GM18870 (cell line): ENCODE measurements around the gene SMIM21.

Experiments
- ATAC-seq: cut with Tn5 transposase; IDR thresholded peaks from one replicate; pipeline ENCODE4 v1.9.1; 2021; ENCODE audit warnings: moderate library complexity; ENCODE audit not compliant: unreplicated experiment

The SMIM21 gene

DNA sequence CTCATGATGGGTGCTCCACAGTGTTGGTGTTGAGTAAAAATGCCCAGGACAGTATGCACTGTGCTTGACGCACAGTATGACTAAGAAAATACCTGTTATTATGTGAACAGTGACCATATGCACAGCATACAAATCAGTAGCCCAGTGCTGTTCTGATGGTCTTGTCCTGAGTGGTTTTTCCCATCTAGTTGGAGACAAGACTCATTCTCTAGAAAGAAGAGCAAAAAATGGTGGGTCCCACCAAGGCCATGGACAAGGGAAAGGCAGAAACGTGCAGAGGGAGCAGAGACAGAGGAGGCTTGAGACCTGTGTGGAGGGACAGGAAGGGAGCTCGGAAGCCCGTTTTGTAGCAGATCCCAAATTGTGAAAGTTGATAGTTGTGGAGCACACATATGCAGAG is 987 bp upstream of the SMIM21 start:
- ATAC-seq: no peak

DNA sequence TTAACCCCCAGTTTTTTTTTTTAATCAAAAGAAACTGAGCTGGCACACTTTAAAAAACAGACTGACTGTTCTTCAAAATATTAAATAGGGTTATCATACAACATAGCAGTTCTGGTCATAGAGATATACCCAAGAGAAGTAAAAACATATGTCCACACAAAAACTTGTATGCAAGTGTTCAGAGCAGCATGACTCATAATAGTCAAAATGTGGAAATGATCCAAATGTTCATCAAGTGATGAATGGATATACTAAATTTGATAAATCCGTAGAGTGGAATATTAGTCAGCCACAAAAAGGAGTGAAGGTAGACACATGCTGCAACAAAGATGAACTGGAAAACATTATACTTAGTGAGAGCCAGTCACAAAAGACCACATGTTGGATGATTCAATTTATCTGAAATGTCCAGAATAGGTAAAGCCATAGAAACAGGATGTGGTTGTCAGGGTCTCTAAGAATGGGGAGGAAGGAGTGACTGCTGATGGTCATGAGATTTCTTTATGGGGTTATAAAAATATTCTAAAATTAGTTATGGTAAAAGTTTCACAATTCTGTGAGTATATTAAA is 5.1 kb downstream of the SMIM21 start:
- no peak for ATAC-seq

DNA sequence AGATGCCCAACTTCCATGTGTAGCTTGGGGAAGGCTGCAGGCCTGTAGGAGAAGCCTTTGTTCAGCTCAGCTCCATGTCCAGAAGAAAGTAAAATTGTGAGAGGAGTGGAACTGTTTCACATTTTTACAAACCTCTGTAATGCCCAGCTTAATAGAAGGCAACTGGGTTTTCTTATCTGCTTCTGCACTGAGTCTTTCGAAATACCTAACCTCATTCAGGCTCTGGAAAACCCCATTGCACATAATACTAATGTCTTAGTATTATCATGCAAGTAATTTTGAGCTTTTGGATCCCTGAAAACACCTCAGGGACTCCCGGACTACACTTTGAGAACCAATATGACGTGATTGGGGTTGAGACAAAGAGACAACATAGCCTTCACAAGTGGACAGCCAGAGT is 5.8 kb downstream of the SMIM21 start:
- ATAC-seq: no peak

DNA sequence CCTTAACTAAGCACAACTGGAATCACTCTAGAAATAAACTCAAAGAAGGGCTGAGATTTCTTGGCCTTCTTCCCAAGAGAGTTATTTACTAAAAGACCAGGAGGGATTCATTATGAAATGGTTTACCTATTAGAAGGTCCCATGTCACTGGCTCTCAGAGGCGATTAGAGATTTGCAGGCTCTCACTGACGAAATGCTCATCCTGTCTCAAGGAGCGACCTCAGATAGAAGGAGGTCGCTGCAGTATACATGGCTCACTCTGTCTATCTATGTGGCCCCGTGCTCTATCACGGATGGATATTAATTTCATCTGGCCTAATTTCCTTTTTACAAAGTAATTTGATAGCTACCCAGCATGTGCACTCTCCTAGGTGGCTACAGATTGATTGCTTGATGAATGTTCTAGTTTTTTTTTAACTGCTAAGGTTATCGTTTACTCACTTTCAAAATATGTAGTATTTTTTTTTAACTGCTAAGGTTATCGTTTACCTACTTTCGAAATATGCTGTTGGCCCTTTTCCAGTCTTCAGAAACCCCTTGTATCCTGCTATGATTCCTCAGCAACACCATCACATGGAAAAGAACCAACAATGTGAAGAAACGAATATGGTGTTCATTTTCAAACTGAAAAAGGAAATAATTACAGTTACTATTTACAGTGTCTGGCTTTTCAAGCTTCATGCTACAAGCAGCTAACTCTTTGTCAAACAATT is 9.1 kb downstream of the SMIM21 start:
- no peak for ATAC-seq

DNA sequence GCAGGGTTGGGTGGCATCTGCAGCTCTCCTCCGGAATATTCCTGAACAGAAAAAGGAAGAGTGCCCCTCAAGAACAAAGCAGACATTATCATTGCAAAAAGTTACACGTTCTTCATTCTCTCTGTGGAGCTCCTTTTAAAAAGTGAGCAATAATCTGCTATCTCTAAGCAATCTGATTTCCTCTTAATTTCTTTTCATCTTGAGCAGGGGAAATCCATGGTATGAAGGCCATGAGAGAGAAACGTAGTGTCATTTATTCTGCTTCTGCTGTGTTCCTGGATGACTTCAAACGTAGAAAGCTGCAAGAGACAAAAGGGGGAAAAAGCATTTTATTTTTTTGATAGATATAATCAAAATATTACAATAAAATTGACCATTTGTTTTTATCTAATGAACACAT is 16.9 kb downstream of the SMIM21 start:
- ATAC-seq: no peak

DNA sequence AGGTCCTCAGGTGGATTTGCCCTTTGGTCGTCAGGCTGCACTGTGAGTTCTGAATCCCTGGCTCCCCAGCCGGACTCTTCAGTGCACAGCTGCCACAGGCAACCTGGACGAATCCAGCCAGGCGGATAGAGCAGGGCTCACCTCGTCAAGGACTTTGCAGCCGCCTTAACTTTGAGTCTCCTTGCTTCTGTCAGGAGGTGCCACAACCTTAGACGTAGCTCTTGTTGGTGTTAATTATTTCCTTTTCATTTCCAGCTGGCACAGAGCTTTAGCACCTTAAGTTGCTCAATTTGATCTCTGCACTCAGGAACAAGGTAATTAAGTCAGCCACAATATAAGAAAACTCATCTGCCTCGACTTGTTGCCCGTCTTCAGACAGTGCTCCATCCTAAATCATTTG is 17.7 kb downstream of the SMIM21 start:
- ATAC-seq: no peak

DNA sequence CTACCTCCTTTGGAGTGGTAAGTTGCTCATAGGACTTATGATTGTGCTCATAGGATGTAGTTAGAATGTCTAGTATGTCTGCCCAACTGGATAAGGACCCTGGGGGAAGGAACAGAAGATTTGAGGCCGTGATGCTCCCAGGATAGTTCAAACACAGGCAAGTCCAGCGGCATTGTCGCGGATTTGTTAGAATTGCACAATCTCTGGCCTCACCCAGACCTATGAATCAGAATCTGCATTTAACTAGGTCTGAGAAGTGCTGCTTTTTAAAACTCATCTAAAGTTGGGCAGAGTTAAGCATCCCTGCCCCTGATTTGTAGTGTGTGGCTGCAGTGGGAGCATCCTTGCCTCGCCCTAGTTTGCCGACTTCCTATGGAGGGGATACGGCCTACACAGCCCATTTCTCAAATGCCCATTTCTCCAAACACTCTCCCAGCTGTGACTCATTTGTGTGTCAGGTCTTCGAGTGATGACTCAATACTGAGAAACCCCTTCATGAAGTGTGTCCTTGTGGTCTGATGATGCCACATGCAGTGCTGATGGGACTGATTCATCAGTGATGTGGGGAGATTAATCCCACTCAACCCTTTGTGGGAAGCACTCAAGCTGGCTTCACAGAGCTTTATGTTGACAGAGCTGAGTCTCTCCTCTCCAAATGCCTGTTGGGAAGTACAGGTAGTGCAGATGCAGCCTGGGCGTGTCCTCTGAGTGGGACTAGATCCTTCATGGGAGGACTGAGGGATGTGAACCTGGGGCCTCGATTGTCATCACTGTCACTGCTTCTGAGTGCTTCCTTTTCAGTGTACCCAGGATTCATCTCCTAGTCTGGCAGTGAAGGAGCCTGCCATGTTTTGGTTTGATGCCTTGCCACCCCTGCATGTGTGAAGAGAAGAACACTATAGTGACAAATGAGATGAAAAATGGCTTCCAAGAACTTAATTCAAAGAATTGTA is 18.7 kb downstream of the SMIM21 start:
- ATAC-seq: no peak

DNA sequence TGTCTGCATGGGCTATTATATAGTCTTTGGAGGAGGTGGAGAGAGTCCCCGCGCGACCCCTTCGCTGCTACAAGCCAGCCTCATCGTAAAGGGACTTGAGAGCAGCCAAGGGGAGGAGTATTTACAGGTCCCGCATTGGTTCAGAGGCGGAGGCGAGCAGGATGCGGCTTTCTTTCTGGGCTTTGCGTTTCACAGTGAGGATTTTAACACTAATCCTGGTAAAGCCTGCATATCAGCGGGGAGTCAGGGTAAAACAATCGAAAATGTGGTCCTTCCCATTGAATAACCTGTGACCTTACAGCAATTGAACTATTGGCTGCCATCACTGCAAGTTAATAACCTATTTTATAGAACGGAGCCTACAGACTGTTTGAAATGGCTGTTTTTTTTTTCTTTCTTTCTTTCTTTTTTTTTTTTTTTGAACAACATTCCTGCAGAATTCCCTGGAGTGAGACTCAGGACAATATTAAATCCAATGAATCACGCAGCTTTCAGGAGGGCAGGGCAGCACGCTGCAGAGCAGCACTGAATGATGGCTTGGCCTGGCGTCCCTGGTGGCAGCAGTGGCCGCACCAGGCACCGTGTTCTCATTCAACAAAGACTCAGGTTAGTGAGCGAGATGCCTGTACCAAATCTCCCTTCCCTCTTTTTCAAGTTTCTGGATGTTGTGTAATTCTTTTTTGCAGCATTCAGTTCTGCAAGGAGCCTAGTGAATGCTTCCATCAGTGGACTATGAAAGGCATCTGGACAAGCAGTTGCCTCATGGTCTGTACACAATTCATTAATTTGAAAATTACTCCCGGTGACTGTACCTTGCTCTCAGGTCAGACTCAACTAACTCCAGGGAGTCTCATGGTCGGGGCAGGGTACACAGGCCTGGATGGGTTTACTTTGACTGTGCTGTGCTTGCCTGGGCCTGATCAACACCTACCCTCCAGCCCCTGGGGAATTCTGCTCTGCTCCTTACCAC is 19.8 kb downstream of the SMIM21 start:
- no peak for ATAC-seq

DNA sequence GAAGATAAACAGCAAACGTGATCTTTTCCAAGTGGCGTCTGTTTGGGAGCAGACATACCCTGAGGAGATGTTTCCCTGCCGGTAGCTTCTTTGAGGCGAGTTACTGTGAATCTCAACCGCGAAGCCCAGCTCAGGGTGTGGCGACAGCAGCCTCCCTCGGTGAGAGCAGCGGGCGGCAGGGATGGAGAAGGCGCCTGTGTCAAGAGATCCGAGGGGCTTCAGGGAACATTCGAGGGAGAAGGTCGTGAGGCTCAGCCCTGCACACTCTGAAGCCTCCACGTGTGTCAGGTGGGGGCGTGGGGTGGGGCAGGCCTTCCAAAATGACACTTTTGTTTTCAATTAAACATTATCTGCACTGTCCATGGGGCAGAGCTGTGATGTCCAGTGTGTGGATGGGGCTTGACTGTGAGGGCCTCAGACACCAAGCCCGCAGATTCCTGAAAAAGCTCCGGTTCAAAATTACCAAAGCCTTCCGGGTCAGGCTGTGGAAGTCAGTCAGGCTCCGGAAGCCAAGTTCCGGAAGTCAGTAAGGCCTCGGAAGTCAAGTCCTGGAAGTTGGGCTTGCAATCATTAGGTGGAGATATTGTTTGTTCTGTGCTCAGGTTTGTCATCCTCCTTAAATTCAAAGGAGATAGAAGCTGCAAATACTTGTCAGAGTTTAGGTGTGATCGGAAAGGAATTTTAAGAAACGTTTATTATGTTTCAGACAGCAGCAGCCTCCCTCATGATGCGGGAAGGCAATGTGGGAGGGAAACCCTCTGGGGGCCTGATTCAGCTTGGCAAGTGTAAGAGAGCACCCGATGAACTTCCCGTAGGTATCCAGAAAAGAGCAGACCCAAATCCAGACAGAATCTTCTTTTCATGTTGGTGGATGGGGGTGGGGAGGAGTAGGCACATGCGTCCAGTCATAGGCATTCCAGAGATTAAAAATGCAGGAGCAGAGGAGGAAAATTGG is 20.7 kb downstream of the SMIM21 start:
- no peak for ATAC-seq

DNA sequence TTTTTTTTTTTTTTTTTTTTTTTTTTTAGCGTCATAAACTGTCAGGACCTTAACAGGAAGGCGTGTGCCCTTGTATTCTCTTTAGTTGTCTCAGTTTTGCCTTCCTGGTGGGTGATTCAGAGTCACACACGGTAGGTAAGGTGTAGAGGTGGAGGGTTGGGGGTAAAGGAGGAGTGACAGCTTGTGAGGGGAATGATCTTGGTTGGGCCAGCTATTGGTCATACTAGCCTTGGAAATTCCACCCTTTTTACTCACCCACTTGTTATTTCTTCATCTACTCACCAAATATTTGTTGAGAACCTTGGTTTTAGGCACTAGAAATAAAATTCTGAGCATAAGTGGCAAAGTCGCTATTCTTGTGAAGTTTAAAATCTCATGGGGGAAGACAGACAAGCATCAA is 22.2 kb downstream of the SMIM21 start:
- ATAC-seq: no peak

DNA sequence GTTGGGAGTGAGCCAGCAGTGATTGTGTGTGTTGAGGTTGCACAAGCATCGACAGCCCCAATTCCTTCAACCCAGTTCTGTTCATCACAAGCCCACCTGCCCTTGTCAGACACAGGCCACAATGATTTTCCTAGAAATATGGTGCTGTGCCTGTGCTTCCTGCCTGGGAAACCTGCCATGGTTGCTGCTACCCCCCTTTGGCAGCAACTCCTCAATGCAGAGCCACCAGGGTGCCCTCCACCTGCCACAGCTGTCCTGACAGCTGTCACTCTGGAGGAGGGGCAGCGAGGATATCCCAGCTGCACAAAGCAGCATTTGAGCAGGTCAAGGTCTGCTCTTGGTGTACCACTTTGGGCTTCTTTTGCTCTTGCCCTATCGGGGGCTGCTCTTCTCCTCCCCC is 27.1 kb downstream of the SMIM21 start:
- ATAC-seq: no peak

DNA sequence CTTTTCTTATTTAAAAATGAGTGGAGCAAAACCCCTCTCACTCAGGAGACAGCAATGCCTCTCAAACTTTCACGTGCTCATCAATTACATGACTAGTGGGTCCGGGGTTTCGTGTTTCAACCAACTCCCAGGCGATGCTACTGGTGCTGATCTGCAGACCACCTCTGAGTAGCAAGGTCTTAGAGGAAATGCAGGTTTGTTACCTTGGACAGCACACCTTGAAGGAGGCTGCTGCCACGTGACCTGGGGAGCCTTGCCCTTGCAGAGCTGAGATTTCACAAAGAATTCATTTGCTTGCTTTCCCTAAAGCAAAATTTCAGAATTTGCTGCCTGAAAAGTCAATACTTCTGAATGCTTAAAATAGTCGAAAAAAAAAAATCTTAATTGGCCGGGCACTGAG is 32.4 kb downstream of the SMIM21 start:
- no peak for ATAC-seq

DNA sequence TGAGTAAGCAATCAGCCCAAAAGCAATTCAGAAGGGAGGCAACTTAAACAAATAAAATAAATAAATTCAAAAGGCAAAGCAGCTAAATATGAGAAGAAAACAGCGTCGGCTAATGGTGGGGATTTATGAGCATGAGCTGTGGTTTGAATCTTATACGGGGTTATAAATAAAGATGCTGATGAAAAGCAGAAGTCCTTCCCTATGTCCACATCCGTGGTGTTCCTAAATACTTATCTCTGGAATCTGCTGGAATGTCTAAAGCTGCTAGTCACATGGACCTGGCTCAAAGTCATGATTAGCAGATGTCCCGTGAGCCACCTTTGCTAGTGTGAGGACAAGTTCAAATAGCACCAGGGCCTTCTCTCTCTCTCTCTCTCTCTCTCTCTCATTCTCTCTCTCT is 33.8 kb downstream of the SMIM21 start:
- ATAC-seq: no peak

DNA sequence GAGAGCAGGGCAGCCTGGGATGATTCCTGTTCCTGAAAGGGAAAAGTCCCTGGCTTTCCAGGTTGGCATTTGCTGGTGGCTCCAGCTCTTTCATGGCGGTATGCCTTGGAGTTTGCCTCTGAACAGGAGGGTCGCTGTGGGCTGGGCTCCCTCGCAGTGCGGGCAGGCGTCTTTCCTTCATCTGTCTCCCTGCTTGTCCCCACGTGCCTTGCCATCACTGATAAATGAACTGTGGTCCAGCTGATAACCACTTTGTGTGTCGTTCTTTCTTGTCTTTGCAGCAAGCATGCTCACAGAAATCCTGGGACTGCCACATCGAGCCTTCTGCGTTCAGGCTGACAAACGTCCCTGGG is 35.3 kb downstream of the SMIM21 start:
- no peak for ATAC-seq

DNA sequence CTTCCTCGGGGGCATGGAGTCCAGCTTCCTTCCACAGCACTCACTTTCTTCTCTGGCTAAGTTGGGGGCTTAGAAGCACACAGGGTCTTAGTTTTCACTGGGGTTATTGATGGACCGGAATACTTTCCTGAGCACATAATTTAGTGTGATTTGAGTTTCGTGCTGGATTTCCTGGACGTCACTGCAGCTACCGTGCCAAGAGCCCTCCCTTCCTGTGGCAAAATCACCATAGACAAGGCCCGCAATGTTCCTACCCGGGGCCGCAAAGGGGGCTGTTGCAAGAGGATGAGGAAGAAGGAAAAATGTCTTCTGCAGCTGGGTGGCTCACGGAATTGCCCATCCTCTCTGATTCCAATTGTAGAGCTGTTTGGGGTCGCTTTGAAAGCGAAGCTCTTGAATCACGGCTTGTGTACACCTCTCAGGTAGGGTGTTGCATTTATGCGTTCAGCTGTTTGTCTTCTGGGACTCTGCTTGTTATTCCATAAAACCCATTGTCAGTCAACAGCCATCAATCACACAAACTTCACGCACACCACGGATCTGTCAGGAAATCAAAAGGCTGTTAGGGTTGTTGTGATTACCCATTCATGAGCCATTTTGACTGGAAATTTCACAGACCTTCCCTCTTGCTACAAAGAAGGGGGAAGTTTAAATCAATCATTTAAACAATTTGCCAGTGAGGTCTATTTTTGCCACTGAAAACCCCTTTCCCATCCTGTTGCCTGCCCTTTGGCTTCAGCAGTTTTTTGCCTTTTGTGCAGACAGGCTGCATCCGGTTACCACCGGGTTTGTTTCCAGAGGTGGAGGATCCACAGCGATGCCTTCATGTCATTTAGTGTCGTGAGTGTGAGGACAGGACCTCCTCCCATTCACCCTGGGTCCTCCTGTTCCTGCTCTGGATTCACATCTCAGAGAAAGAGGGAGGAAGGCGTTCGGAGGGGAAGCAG is 36.0 kb downstream of the SMIM21 start:
- no peak for ATAC-seq

DNA sequence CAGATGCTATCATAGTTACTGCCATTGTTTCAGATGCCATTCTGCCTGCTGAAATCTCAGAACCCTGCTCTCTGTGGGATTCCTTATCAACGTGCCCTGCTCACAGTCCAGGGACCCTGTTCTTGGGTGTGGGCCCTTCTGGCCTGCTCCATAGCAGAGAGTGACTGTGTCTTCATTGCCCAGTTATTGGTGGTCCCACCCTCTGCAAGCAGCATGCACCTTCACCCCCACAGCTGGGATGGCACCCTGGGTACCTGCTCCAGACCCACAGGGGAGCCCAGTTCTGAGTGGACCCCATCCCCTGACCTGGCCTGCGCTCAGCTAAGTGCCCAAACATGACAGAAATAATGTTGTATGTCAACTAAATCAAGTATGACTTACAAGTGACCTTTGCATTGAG is 36.6 kb downstream of the SMIM21 start:
- no peak for ATAC-seq

DNA sequence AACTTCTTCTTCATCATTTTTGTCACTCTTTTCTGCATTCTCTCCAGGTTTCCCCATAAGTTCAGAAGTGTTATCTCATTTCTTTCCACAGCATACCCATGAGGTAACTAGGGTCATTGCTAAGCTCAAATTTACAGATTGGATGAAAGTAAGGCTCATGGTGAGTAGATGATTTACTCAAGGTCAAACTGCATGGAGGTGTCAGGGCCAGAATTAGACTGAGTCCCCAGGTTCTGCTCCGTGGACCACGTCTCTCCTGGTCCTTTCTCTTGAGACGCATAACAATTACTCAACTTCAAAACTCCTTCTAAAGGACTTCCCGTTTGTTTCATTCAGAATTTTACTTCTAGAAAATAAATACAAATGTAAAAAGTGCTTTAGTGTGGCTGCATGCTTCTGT is 43.4 kb downstream of the SMIM21 start:
- ATAC-seq: no peak

DNA sequence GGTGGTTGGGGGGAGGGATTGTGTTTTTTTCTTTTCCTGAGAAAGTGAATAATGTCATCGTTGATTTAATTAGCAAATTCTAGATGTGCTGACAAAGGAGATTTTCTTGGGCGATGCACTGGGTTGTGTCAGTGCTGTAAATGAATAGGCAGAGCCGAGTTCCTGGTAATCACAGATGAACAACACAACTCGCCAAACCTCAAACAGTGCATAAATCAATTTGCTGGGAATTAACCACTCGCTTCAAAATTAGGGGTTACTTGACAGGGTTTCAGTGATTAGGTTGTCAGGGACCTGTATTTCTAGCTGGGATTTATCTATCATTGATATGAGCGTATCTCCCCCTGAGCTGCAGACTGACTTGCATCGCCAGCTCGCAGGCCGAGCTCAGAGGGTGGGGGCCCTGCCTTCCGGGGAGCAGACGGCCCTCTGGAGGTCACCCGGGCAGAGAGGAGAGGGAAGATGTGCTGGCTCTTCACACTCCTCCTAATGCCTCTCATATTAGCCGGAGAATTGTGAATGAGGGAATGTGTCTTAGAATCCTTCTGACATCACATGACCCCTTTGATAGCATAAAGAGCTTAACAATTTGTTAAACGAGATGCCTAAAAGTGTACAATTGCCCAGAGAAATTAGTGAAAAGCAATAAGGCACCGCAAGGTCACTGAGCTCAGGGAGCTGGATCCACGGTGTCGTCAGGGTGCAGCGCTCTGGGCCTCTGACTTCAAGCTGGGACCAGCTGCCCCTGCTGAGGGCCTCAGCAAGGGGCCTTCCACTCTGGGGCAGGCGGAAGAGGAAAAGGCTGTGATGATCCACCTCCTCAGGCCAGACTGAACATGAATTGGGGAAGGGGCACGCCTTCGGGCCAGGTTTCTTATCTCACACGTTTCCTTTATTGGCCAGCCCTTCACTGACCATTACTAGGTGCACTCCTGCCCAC is 48.9 kb downstream of the SMIM21 start:
- no peak for ATAC-seq
